Cardiac septum (tissue), 1 donor: Measurements from ENCODE around the gene GCH1. TPM values are rescaled to one million over a fixed set of nuclear protein-coding genes. Genes with fewer than 3 reads are reported as not detected.

Experiments
- DNase-seq: peaks from one replicate; pipeline ENCODE4 v3.0.0-alpha.2; 2020; ENCODE audit warnings: low spot score
- intact Hi-C: fragments of 100-400 bp; cut with DNase I; formaldehyde crosslinking; loops from one replicate; pipeline ENCODE4 v1.14.0; 2022
- total RNA-seq: library from RNA; stranded (reverse); fragmentation: NEBNext Ultra II Directional; extraction: Animal tissue kit (Norgen Biotek cat#: 25700); gene quantifications from one replicate; pipeline ENCODE4 v1.2.1, GENCODE V29; 2021
- donor health status: DM: no; HTN: no; CAD: no.

Gene GCH1
- total RNA-seq, 1 donor from 2014 or later: 2.6 TPM

DNA sequence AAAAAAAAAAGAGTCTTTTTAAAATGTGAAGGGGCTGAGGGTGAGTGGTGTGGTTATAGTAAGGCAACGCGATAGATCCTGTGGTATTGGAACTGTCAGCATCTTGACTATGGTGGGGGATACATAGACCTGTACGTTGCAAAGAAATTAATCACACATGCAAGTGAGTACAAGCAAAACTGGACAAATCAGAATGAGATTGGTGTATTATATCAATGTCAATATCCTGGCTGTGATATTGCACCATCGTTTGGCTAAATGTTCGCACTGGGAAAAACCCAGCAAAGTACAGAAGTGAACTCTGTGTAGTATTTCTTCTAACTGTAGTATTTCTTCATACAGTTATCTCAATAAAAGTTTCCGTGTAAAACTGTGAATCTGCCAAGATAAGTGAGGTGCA is 67.9 kb downstream of the GCH1 start:
- no peak for DNase-seq

DNA sequence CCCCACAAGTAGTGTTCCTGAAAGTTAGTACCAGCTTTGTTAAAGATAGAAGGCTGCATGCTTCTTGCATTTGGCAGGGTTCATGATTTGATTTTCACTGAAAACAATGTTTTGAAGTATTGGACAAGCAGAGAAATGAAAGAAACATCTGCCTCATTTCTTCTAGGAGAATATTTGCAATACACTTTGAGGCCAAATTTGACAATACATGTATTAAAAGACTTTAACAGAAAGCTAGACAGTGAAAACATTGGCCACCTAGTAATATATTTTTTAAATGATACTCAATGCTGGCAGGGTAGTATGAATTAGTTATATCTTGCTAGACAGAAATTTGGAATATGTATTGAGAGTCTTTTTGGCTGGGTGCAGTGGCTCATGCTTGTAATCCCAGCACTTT is 68.5 kb downstream of the GCH1 start:
- intact Hi-C loops: no loop called here
- DNase-seq: no peak

More for the DNA sequence above, 67.9 kb downstream of the GCH1 start:
- intact Hi-C loops: no loop called here

- no peak for DNase-seq
- intact Hi-C loops: no loop called here
Observed at GRCh38 chr14:54830650-54831049, 72.0 kb downstream of the GCH1 start.

- intact Hi-C loops: no loop called here
- no peak for DNase-seq
Observed at GRCh38 chr14:54829486-54830224, 73.0 kb downstream of the GCH1 start.

DNA sequence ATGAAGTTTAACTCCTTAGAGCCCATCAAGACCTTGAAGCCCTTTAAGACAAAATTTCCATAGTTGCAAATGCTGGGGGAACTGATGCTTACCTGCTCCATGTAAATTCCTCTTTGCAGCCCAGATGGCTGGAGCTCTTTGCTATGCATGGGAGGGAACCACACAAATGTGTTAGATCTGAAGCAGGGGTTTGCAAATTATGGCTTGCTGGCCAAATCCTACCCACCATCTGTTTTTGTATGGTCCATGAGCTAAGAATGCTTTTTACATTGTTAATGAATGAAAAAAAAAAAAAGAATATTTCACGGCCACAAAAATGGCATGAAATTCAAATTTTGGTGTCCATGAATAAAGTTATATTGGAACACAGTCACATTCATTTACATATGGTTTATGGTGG is 74.6 kb downstream of the GCH1 start:
- DNase-seq: no peak
- intact Hi-C loops: no loop called here

DNA sequence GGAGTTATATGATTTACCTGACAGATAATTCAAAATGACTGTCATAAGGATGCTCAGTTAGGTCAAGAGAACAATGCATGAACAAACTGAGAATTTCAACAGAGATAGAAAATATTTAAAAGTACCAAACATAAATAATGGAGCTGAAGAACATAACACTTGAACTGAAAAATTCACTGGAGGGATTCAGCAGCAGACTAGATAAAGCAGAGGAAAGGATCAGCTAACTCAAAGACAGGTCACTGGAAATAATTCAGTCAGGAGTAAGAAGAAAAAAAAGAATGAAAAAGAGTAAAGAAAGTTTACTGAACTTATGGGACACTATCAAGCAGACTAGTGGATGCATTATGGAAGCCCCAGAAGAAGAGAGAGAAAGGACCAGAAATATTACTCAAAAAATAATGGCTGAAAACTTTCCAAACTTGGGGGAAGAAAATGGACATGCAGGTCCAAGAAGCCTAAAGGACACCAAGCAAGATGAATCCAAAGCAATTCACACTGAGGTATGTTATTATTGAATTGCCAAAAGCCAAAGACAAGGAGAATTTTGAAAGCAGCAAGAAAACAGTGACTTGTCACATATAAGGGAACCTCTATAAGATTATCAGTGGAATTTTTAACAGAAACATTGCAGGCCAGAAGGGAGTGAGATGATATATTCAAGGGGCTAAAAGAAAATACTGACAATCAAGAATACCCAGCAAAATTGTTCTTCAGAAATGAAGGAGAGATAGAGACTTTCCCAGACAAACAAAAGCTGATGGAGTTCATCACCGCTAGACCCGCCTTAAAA is 78.7 kb downstream of the GCH1 start:
- intact Hi-C loops: no loop called here
- no peak for DNase-seq

GRCh38 chr14:54822685-54823084 is 79.9 kb downstream of the GCH1 start:
- DNase-seq: no peak
- intact Hi-C loops: no loop called here

GRCh38 chr14:54818201-54819133 is 84.2 kb downstream of the GCH1 start:
- peak; percentile 55 for DNase-seq
- intact Hi-C loops: no loop called here

DNA sequence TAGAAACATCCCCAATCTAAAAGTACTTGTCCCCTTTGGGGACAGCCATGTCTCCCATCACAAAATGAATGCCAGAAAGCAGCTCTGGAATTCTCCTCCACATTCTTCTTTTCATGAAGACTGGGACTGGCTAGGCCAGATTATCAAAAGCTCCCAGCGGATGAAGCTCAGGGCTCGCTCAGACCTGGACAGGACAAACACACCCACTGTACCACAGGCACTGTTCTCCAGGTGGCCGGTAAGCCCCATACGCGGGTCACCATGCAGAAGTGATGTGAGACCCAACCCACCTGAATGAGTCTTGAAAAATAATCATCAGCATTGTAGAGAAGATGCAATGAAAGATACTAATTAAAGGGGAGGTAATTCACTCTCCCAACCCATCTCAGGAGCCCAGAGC is 85.1 kb downstream of the GCH1 start:
- intact Hi-C loops: no loop called here
- peak; percentile 15 for DNase-seq

GRCh38 chr14:54816450-54816849 is 86.2 kb downstream of the GCH1 start:
- DNase-seq: no peak
- intact Hi-C loops: no loop called here

DNA sequence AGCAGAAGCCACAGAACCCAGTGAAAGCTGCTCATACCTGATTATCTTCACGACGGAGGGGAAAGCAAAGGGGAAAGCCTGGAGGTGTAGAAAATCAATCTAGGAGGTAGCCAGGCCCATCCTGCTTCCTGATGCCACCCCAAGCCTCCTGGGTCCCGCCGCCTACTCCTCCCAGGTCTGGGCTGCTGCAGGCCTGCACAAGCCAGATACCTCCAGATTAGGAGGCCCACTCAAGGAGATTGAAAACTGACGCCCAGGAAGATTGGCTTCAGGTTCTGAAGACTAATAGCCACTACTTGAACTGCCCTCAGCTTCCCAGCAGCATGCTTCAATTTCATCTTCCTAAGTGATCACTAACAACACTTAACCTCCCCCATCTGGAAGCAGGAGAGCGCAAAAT is 87.1 kb downstream of the GCH1 start:
- intact Hi-C loops: no loop called here
- DNase-seq: peak; percentile 14

DNA sequence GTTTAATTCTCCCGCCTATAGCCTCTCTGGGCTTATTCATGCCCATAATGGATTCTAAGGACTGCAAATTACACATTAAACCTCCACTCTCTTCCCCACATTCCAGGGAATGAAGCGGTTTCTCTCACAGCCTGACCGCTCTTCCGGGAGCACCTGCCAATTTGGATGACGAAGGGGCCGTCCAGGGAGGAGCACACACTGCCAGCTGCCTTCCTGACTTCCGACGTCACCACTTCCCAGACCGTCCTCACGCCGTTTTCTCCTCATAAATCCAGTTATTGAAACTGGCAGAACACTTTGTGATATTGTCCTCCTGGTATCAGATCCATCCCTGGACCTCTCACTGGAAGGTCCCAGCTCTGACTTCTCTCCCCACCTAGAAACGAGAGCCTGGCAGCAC is 87.6 kb downstream of the GCH1 start:
- peak; percentile 71 for DNase-seq
- intact Hi-C loops: no loop called here

GRCh38 chr14:54814076-54814475 is 88.5 kb downstream of the GCH1 start:
- DNase-seq: no peak
- intact Hi-C loops: no loop called here

GRCh38 chr14:54813081-54813480 is 89.5 kb downstream of the GCH1 start:
- DNase-seq: peak; percentile 26
- intact Hi-C loops: no loop called here

DNA sequence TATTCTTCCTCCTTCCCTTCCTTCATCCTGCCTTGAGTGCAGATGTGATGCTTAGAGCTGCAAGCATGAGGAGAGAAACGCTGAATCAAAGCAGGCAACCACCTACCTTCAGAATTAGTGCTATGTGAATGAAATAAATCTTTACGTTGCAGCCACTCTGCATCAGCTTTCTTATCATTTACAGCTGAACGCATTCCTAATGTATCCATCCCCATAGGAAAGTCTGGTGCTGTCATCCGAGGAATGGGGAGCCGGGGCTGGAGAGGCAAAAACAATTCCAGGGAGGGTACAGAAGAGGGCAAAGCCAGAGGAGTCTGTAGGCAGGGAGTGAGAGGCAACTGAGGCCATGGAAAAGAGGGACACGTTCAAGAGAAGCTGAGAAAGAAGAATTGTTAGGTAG is 90.0 kb downstream of the GCH1 start:
- no peak for DNase-seq
- intact Hi-C loops: no loop called here

- intact Hi-C loops: loop anchor here (5.0 kb wide), 2 partner anchors 83 to 297 kb away; no protein-coding TSS in a partner anchor
- DNase-seq: no peak
Observed at GRCh38 chr14:54809767-54810166, 92.9 kb downstream of the GCH1 start.

GRCh38 chr14:54808326-54809161 is 94.1 kb downstream of the GCH1 start:
- intact Hi-C loops: loop anchor here (5.0 kb wide), 2 partner anchors 84 to 296 kb away; no protein-coding TSS in a partner anchor
- DNase-seq: peak; percentile 66

- peak; percentile 54 for DNase-seq
- intact Hi-C loops: loop anchor here (5.0 kb wide), 2 partner anchors 84 to 296 kb away; no protein-coding TSS in a partner anchor
Observed at GRCh38 chr14:54807881-54808280, 94.7 kb downstream of the GCH1 start.

DNA sequence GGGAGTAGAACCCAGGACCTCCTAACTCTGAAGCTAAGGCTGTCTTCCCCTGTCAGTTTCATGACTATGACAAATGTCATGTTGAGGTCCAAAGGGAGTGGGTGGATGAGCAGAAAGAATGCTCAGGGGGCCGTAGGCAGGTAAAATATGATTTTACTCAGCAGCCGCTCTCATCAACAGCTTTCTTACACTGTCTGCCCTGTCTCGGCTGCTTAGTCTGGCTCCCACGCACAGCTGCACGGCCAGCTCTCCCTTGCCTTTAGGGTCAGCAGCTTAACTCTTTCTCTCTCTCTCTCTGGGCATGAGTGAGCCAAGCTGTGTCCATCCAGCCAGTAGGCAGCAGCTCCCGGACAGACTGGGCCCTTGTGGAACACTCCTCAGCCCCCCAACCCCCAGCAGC is 95.2 kb downstream of the GCH1 start:
- peak; percentile 66 for DNase-seq
- intact Hi-C loops: loop anchor here (5.0 kb wide), 2 partner anchors 85 to 295 kb away; no protein-coding TSS in a partner anchor
